Measurements from ENCODE around the gene CD99L2. TPM values are rescaled to one million over a fixed set of nuclear protein-coding genes. Genes with fewer than 3 reads are reported as not detected.

CD99L2 gene
- total and polyA plus RNA-seq, 4 donors: 22.3 to 39.6 (median 23.8) TPM

DNA sequence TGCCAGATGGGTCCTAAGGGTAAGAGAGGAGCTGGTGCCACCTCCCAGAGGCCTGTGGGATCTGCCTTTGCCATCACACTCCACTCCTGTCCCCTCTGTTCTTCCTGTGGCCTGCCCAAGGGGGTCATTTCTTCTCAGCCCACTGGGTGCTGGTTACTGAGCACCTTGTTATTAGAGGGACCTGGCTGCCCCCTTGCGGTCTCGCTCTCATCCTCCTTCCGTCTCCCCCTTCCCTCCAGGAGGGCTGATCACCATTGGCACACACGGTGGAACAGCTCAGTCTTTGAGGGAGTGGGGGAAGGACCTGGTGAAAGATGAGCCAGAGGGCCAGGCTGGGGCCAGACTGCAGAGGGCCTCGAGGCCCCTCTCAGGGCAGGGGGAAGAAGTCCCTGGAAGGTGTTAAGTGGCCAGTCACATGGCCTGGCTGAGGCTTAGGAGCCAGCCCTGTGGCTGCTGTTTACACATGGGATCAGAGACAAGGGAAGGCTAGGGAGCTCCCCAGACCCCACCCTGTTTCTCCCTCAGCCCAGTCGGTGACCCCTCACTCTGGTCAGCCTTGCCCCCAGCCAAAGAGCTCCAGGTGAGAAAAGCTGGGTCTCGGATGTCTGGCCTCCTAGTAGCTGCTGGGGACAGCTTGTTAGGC is 137.2 kb downstream of the CD99L2 start:
- WGBS, 2 donors: 62 to 85% methylated on average over 7 of the region's 7 CpGs
- H3K36me3 ChIP-seq (ENCODE audit: control insufficient read depth in 4 of 4, insufficient read depth in 4 of 4, low read length in 4 of 4): peaks cover 0 to 7% (median 2%) of the 10 kb centered on the region in 4 donors
- no peak overlapping the region for H3K9ac ChIP-seq (ENCODE audit: insufficient read depth in 1 of 2, low read length in 2 of 2)
- H3K27ac ChIP-seq (ENCODE audit: low read depth in 1 of 2, low read length in 1 of 2): no peak overlapping the region
- ATAC-seq (ENCODE audit: insufficient read depth, low FRiP score) (no peak), DNase-seq (no peak)
- TF ChIP-seq, protein P1, sequence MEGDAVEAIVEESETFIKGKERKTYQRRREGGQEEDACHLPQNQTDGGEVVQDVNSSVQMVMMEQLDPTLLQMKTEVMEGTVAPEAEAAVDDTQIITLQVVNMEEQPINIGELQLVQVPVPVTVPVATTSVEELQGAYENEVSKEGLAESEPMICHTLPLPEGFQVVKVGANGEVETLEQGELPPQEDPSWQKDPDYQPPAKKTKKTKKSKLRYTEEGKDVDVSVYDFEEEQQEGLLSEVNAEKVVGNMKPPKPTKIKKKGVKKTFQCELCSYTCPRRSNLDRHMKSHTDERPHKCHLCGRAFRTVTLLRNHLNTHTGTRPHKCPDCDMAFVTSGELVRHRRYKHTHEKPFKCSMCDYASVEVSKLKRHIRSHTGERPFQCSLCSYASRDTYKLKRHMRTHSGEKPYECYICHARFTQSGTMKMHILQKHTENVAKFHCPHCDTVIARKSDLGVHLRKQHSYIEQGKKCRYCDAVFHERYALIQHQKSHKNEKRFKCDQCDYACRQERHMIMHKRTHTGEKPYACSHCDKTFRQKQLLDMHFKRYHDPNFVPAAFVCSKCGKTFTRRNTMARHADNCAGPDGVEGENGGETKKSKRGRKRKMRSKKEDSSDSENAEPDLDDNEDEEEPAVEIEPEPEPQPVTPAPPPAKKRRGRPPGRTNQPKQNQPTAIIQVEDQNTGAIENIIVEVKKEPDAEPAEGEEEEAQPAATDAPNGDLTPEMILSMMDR (IDR thresholded peaks at IDR 0.05; ENCODE audit: control extremely low read depth, extremely low read depth): no peak
- no peak overlapping the region for H3K4me3 ChIP-seq
- peaks cover 0 to 7% (median 0%) of the 10 kb centered on the region in 5 donors for H3K4me1 ChIP-seq (ENCODE audit: control insufficient read depth in 5 of 5, insufficient read depth in 5 of 5, low read length in 5 of 5)
- H3K9me3 ChIP-seq (ENCODE audit: control insufficient read depth in 4 of 4, insufficient read depth in 3 of 4, low read length in 3 of 4): no peaks in the 10 kb centered on the region
- H3K27me3 ChIP-seq (ENCODE audit: control insufficient read depth in 3 of 3, insufficient read depth in 3 of 3, low read length in 2 of 3): no peaks in the 10 kb centered on the region

DNA sequence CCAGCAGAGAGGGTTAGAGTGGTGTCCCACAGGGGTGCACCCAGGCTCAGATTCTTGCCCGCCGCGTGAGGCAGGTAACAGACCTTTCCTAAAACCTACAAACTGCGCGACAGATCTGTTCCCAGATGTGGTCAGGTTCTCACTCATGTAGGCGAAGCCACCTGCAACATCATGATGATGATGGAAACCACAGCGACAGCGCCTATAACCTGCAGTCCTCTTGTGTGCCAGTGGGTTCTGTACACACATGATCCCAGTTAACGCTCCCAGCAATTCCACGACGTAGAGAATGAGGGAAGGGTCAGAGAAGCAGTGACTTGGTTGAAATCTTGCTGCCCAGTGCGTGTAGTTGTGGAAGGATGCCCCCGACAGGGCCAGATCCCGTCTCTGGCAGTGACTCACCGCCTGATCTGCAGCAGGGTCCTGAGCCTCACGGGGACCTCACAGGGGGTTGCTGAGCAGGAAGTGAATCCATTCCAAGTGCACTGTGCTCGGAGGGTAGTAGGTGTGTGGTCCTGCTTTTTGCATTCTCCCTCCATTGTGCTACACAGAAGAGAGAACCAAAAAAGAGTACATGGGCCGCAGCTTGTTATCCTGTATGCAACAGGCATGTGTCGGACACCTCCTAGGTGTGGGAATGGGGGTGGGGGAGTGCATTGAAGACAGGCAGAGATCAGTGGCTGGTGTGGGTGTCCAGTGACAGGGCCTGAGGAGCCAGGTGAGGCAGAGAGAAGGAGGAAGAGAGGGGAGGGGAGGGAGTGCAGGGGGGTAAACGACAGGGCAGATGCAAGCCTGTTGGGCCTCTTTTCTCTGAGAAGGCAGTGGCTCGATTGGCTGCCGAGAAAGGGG is 138.7 kb downstream of the CD99L2 start:
- H3K27ac ChIP-seq (ENCODE audit: low read depth in 1 of 2, low read length in 1 of 2): no peak overlapping the region
- H3K36me3 ChIP-seq (ENCODE audit: control insufficient read depth in 4 of 4, insufficient read depth in 4 of 4, low read length in 4 of 4): peaks cover 0 to 4% (median 0%) of the 10 kb centered on the region in 4 donors
- DNase-seq (no peak), ATAC-seq (ENCODE audit: insufficient read depth, low FRiP score) (no peak)
- no peaks in the 10 kb centered on the region for H3K27me3 ChIP-seq (ENCODE audit: control insufficient read depth in 3 of 3, insufficient read depth in 3 of 3, low read length in 2 of 3)
- H3K9ac ChIP-seq (ENCODE audit: insufficient read depth in 1 of 2, low read length in 2 of 2): no peak overlapping the region
- TF ChIP-seq, protein P1 (IDR thresholded peaks at IDR 0.05; ENCODE audit: control extremely low read depth, extremely low read depth): no peak
- H3K4me3 ChIP-seq: no peak overlapping the region
- no peaks in the 10 kb centered on the region for H3K9me3 ChIP-seq (ENCODE audit: control insufficient read depth in 4 of 4, insufficient read depth in 3 of 4, low read length in 3 of 4)
- H3K4me1 ChIP-seq (ENCODE audit: control insufficient read depth in 5 of 5, insufficient read depth in 5 of 5, low read length in 5 of 5): peaks cover 0 to 7% (median 0%) of the 10 kb centered on the region in 5 donors
- 81 to 91% methylated on average over 18 to 22 of the region's 22 CpGs for WGBS, 2 donors

DNA sequence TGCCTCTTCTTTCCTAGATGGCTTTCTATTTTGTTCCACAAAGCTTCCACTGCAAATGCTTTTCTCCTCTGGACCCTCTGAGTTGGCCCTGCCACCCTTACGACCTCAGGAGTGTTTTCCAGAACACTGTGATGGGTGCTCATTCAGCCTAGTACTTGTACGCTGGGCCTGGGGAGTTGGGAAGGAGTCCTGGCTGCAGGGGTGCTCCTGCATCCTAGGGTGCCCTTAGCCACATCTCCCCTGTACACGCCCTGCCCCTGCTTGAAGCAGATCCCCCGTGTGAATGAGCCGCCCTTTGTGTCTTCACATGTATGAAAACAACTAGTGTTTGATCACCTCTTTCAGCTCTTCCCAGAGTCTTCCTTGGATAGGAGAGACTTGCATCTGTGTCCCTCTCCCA is 141.1 kb downstream of the CD99L2 start:
- WGBS, 2 donors: 87 to 98% methylated on average over 5 of the region's 5 CpGs

More for the DNA sequence above, 141.1 kb downstream of the CD99L2 start:
- TF ChIP-seq, protein P1 (IDR thresholded peaks at IDR 0.05; ENCODE audit: control extremely low read depth, extremely low read depth): no peak
- no peaks in the 10 kb centered on the region for H3K4me1 ChIP-seq (ENCODE audit: control insufficient read depth in 5 of 5, insufficient read depth in 5 of 5, low read length in 5 of 5)
- peaks cover 0 to 4% (median under 1%) of the 10 kb centered on the region in 4 donors for H3K36me3 ChIP-seq (ENCODE audit: control insufficient read depth in 4 of 4, insufficient read depth in 4 of 4, low read length in 4 of 4)
- no peak overlapping the region for H3K9ac ChIP-seq (ENCODE audit: insufficient read depth in 1 of 2, low read length in 2 of 2)
- H3K27me3 ChIP-seq (ENCODE audit: control insufficient read depth in 3 of 3, insufficient read depth in 3 of 3, low read length in 2 of 3): peaks cover 0 to 3% (median 0%) of the 10 kb centered on the region in 3 donors
- H3K27ac ChIP-seq (ENCODE audit: low read depth in 1 of 2, low read length in 1 of 2): no peak overlapping the region
- ATAC-seq (ENCODE audit: insufficient read depth, low FRiP score): no peak
- H3K4me3 ChIP-seq: no peak overlapping the region
- no peaks in the 10 kb centered on the region for H3K9me3 ChIP-seq (ENCODE audit: control insufficient read depth in 4 of 4, insufficient read depth in 3 of 4, low read length in 3 of 4)
- no peak for DNase-seq

All from lung (tissue), 12 donors.